Panc1 (cell line): ENCODE results near the gene PSMA8. TPM values are rescaled to one million over a fixed set of nuclear protein-coding genes. Genes with fewer than 3 reads are reported as not detected.

Source experiments
- ATAC-seq: fragments of 200-7000 bp; cut with Tn5 transposase; 2 replicates; pipeline ENCODE4 v1.9.1; 2020; ENCODE audit warnings: mild to moderate bottlenecking, moderate library complexity
- BruUV-seq: library from RNA; stranded (reverse); fragments of 400-500 nt; replicated peaks from 2 replicates; lab custom pipeline; 2021; lab: Mats Ljungman, UMichigan
- CTCF ChIA-PET: fragments of 300-600 bp; sonication (Branson Sonifier 250); formaldehyde crosslinking; loops from one replicate; lab custom pipeline; 2022; ENCODE audit warnings: antibody characterized with exemption; lab: Charles Lee
- POLR2A ChIA-PET: fragments of 300-600 bp; sonication (Branson Sonifier 250); formaldehyde crosslinking; loops from one replicate; lab custom pipeline; 2022; ENCODE audit warnings: antibody characterized with exemption; lab: Charles Lee
- DNase-seq: peaks from one replicate; pipeline ENCODE4 v3.0.0-alpha.2; 2010; ENCODE audit warnings: low read depth, low spot score
- H3K27ac ChIP-seq: 2 replicates; pipeline ENCODE4 v1.5.1; 2011; ENCODE audit warnings: mild to moderate bottlenecking, low read length, inconsistent platforms
- H3K27me3 ChIP-seq: fragments of 200-500 bp; sonication (Bioruptor generic); 2 replicates; pipeline ENCODE4 v1.6.0; 2014; ENCODE audit warnings: low read length, inconsistent platforms; ENCODE audit not compliant: control insufficient read depth, insufficient read depth
- H3K36me3 ChIP-seq: fragments of 200-500 bp; sonication (Bioruptor generic); 2 replicates; pipeline ENCODE4 v1.5.1; 2014; ENCODE audit warnings: inconsistent platforms, mild to moderate bottlenecking, low read length, moderate library complexity; ENCODE audit not compliant: control insufficient read depth, insufficient read depth
- H3K4me1 ChIP-seq: 2 replicates; pipeline ENCODE4 v1.5.1; 2011; ENCODE audit warnings: inconsistent platforms, mild to moderate bottlenecking, low read length, moderate library complexity; ENCODE audit not compliant: control insufficient read depth, insufficient read depth
- H3K4me3 ChIP-seq, 2 experiments: 2 replicates each; pipeline ENCODE4 v1.5.1; 2011 to 2012; ENCODE audit warnings: low read depth in 2 of 2, low read length in 2 of 2, mild to moderate bottlenecking in 2 of 2, inconsistent platforms in 1 of 2, moderate library complexity in 1 of 2
- H3K9me3 ChIP-seq: fragments of 200-500 bp; sonication (Bioruptor generic); 2 replicates; pipeline ENCODE4 v1.5.1; 2014; ENCODE audit warnings: low read depth, mild to moderate bottlenecking, inconsistent platforms, low read length, moderate library complexity; ENCODE audit not compliant: control insufficient read depth, insufficient read depth
- CTCF ChIP-seq: fragments of 450-650 bp; IDR thresholded peaks from 2 replicates; pipeline ENCODE4 v1.5.1; 2017; ENCODE audit warnings: mild to moderate bottlenecking
- POLR2AphosphoS5 ChIP-seq: IDR thresholded peaks from 2 replicates; pipeline ENCODE4 v1.6.1; 2012; ENCODE audit warnings: mild to moderate bottlenecking, low read depth, low read length, moderate library complexity
- REST ChIP-seq, 2 experiments: IDR thresholded peaks; 2 replicates each; pipeline ENCODE4 v1.6.1; 2011 to 2012; ENCODE audit warnings: low read depth in 2 of 2, control low read depth in 1 of 2, low read length in 1 of 2, mild to moderate bottlenecking in 1 of 2, moderate library complexity in 1 of 2; ENCODE audit not compliant: insufficient read depth in 1 of 2
- SIN3A ChIP-seq: IDR thresholded peaks from 2 replicates; pipeline ENCODE4 v1.6.1; 2012; ENCODE audit warnings: low read depth, mild to moderate bottlenecking, low read length, moderate library complexity, borderline replicate concordance; ENCODE audit not compliant: insufficient read depth
- TCF7L2 ChIP-seq: IDR thresholded peaks from 2 replicates; pipeline ENCODE4 v1.6.1; 2011; ENCODE audit warnings: mild to moderate bottlenecking, low read depth, low read length, inconsistent platforms
- in situ Hi-C: cut with HindIII; loops from 2 replicates; pipeline ENCODE4 v1.10.0; 2016; ENCODE audit warnings: low sequenced_read_pairs, low pct_unique_long_range_greater_than_20kb
- intact Hi-C: fragments of 100-400 bp; cut with micrococcal nuclease; formaldehyde crosslinking; loops from one replicate; pipeline ENCODE4 v1.10.0; 2022; ENCODE audit not compliant: unreplicated experiment
- total RNA-seq: library from RNA; stranded (reverse); gene quantifications from one replicate; pipeline ENCODE4 v1.2.1, GENCODE V29; 2021; ENCODE audit not compliant: unreplicated experiment

The PSMA8 gene
- total RNA-seq, 1 experiment from 2014 or later: not detected

GRCh38 chr18:26086959-26087358 lies 46.7 kb upstream of the PSMA8 start:
- Histone ChIP-seq H3K4me3 (no peak overlapping the region), H3K27ac (no peak overlapping the region), H3K9me3 (no peaks in the 10 kb centered on the region), H3K4me1 (peaks cover 11% of the 10 kb centered on the region; the same call in 1 of the 2 replicates), H3K36me3 (peaks cover 52% of the 10 kb centered on the region), H3K27me3 (no peaks in the 10 kb centered on the region)
- DNase-seq: no peak
- TF ChIP-seq CTCF: no peak
- no peak for TF ChIP-seq POLR2AphosphoS5
- TF ChIP-seq TCF7L2: no peak
- TF ChIP-seq SIN3A: no peak
- no peak for TF ChIP-seq REST (IDR thresholded peaks at IDR 0.05; ENCODE audit: insufficient read depth in 1 of 2, low read depth in 2 of 2, low read length in 1 of 2)
- POLR2A ChIA-PET: interaction anchor here (0.6 kb wide), 1 partner anchor 131 kb away, joined by 4 read pairs; no protein-coding TSS in a partner anchor
- intact Hi-C loops (no loop called here), in situ Hi-C loops (no loop called here)
- ATAC-seq: no peak
- CTCF ChIA-PET: no interaction called here
- no TSS peak for BruUV-seq

GRCh38 chr18:26088487-26088886 lies 45.2 kb upstream of the PSMA8 start:
- peak overlapping the region; percentile 98; the same call in 1 of the 2 replicates for H3K27ac ChIP-seq
- BruUV-seq: TSS peak; percentile 47
- H3K4me3 ChIP-seq: peak overlapping the region; percentile 78 to 90
- POLR2A ChIA-PET: no interaction called here
- TF ChIP-seq CTCF (no peak), REST (IDR thresholded peaks at IDR 0.05; ENCODE audit: insufficient read depth in 1 of 2, low read depth in 2 of 2, low read length in 1 of 2) (no peak), TCF7L2 (no peak), SIN3A (no peak), POLR2AphosphoS5 (no peak)
- peaks cover 39% of the 10 kb centered on the region for H3K36me3 ChIP-seq
- H3K9me3 ChIP-seq: no peaks in the 10 kb centered on the region
- DNase-seq (no peak), ATAC-seq (no peak)
- H3K27me3 ChIP-seq: no peaks in the 10 kb centered on the region
- H3K4me1 ChIP-seq: peaks cover 11% of the 10 kb centered on the region; the same call in 1 of the 2 replicates
- intact Hi-C loops: no loop called here
- in situ Hi-C loops: no loop called here
- CTCF ChIA-PET: no interaction called here
